ENCODE measurements around the gene ADAMTS2. TPM values are rescaled to one million over a fixed set of nuclear protein-coding genes. Genes with fewer than 3 reads are reported as not detected.

ADAMTS2 gene
- total RNA-seq, 4 donors from 2014 or later, result 2.3 to 10.6 (median 3.0) TPM

DNA sequence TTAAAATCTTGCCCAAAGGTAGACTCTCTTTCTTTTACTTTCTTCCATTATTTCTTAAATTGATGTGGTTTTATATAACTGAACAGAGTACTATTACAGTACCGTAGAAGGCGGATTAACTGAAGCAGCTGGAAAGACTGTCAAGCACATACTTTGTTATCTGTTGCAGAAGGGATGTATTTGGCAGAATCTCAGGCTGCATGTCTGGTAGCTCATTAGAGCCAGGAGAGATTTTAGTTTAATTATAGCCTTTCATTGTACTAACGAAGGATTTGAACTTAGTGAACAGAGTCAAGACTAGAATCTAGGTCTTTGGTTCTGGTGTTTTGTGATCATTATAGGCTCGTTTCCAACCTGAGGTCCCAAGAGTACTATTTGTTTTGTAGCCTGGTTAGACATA, 264.5 kb downstream of the ADAMTS2 start:
- intact Hi-C loops (cut with DNase I; ENCODE audit: low total_unique reads), result no loop called here
- DNase-seq (ENCODE audit: low spot score in 2 of 2), result no peak
- no peak overlapping the region for H3K4me3 ChIP-seq (ENCODE audit: low read depth, poor library complexity, severe bottlenecking)
- TF ChIP-seq POLR2A (IDR thresholded peaks at IDR 0.05), result no peak
- TF ChIP-seq, protein P1, sequence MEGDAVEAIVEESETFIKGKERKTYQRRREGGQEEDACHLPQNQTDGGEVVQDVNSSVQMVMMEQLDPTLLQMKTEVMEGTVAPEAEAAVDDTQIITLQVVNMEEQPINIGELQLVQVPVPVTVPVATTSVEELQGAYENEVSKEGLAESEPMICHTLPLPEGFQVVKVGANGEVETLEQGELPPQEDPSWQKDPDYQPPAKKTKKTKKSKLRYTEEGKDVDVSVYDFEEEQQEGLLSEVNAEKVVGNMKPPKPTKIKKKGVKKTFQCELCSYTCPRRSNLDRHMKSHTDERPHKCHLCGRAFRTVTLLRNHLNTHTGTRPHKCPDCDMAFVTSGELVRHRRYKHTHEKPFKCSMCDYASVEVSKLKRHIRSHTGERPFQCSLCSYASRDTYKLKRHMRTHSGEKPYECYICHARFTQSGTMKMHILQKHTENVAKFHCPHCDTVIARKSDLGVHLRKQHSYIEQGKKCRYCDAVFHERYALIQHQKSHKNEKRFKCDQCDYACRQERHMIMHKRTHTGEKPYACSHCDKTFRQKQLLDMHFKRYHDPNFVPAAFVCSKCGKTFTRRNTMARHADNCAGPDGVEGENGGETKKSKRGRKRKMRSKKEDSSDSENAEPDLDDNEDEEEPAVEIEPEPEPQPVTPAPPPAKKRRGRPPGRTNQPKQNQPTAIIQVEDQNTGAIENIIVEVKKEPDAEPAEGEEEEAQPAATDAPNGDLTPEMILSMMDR (IDR thresholded peaks at IDR 0.05), result no peak
- 94 to 96% methylated on average over 4 of the region's 4 CpGs for WGBS, 2 donors

DNA sequence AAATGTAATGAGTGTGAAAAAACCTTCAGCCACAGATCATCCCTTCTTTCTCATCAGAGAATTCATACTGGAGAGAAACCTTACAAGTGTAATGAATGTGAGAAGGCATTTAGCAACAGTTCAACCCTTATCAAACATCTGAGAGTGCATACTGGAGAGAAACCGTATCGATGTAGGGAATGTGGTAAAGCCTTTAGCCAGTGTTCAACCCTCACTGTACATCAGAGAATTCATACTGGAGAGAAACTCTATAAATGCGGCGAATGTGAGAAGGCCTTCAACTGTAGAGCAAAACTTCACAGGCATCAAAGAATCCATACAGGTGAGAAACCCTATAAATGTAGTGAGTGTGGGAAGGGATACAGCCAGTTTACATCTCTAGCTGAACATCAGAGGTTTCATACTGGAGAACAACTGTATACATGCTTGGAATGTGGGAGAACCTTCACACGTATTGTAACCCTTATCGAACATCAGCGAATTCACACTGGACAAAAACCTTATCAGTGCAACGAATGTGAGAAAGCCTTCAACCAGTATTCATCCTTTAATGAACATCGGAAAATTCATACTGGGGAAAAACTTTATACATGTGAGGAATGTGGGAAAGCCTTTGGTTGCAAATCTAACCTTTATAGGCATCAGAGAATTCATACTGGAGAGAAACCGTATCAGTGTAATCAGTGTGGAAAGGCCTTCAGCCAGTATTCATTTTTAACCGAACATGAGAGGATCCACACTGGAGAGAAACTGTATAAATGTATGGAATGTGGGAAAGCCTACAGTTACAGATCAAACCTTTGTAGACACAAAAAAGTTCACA, 265.9 kb downstream of the ADAMTS2 start:
- 96 to 99% methylated on average over 11 of the region's 11 CpGs for WGBS, 2 donors
- H3K4me3 ChIP-seq (ENCODE audit: low read depth, poor library complexity, severe bottlenecking), result no peak overlapping the region
- no peak for TF ChIP-seq POLR2A (IDR thresholded peaks at IDR 0.05)
- TF ChIP-seq, protein P1 (IDR thresholded peaks at IDR 0.05), result no peak

DNA sequence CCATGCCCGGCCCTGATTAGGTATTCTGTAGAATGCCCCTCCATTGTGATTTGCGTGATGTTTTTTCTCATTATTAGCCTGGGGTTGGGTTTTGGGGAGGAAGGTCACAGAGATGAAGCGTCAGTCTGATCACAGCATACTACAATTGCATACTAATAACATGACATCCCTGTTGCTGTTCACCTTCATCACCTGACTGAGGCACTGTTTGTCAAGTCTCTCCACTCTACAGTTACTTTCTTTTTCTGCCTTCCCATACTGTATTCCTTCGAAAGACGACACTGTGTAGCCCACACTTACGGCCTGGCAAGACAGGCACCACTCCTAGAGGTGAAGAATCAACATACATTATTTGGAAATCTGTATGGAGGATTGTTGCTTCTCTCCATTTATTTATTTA, 279.6 kb downstream of the ADAMTS2 start:
- TF ChIP-seq, protein P1 (IDR thresholded peaks at IDR 0.05), result no peak
- no peak for TF ChIP-seq POLR2A (IDR thresholded peaks at IDR 0.05)
- 95 to 96% methylated on average over 6 of the region's 6 CpGs for WGBS, 2 donors
- intact Hi-C loops (cut with DNase I; ENCODE audit: low total_unique reads), result no loop called here

More for the DNA sequence above, 265.9 kb downstream of the ADAMTS2 start:
- DNase-seq (ENCODE audit: low spot score in 2 of 2), result no peak
- intact Hi-C loops (cut with DNase I; ENCODE audit: low total_unique reads), result no loop called here

DNA sequence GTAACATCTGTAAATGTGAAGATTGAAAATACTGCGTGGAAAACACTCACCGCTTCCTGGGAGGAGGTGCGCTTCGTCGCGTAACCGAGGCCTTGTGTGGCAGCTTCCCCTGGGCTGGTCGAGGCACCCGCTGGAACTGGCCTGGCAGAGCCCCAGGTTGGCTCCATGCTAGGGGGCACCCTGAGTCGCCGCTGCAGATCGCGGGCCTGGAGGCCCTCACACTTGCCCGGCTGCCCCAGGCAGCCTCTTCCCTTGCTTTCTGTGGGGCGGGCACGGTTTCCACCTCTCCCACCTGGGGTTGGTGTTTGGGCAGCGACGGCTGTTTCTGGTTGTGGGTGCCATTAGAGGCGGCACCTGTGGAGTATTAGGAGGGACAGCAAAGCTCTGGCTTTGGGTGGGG, 284.2 kb downstream of the ADAMTS2 start:
- DNase-seq (ENCODE audit: low spot score in 2 of 2), result no peak
- peak overlapping the region; percentile 72 for H3K4me3 ChIP-seq (ENCODE audit: low read depth, poor library complexity, severe bottlenecking)
- 71 to 73% methylated on average over 10 to 19 of the region's 19 CpGs for WGBS, 2 donors
- TF ChIP-seq, protein P1 (IDR thresholded peaks at IDR 0.05), result no peak
- TF ChIP-seq POLR2A (IDR thresholded peaks at IDR 0.05), result no peak
- intact Hi-C loops (cut with DNase I; ENCODE audit: low total_unique reads), result no loop called here

More for the DNA sequence above, 279.6 kb downstream of the ADAMTS2 start:
- no peak overlapping the region for H3K4me3 ChIP-seq (ENCODE audit: low read depth, poor library complexity, severe bottlenecking)
- no peak for DNase-seq (ENCODE audit: low spot score in 2 of 2)

Other genes starting within 250 kb of the ADAMTS2 start
- gene RUFY1, start 205.1 kb upstream of the ADAMTS2 start, total RNA-seq, result 10 to 100 TPM; 36.4 to 76.1 (median 54.9) TPM

Data from lower leg skin (tissue), 4 donors.